Muscle of leg (tissue), 16 donors: ENCODE measurements around the gene TRAPPC2. TPM values are rescaled to one million over a fixed set of nuclear protein-coding genes. Genes with fewer than 3 reads are reported as not detected.

Experiments
- DNase-seq: peaks from one replicate; pipeline ENCODE4 v3.0.0; 2013
- H3K27ac ChIP-seq: one replicate; pipeline ENCODE4 v1.5.1; 2013; ENCODE audit warnings: mild to moderate bottlenecking, low read length, control low read depth
- H3K27me3 ChIP-seq: one replicate; pipeline ENCODE4 v1.6.1; 2013; ENCODE audit warnings: low read length; ENCODE audit not compliant: control insufficient read depth, insufficient read depth
- H3K36me3 ChIP-seq: one replicate; pipeline ENCODE4 v1.6.1; 2013; ENCODE audit warnings: low read length; ENCODE audit not compliant: control insufficient read depth, insufficient read depth
- H3K4me1 ChIP-seq: one replicate; pipeline ENCODE4 v1.6.1; 2013; ENCODE audit warnings: low read length; ENCODE audit not compliant: control insufficient read depth, insufficient read depth
- H3K4me3 ChIP-seq: one replicate; pipeline ENCODE4 v1.5.1; 2013; ENCODE audit warnings: low read length, control low read depth
- H3K9me3 ChIP-seq: replicated peaks from 2 replicates; pipeline ENCODE4 v1.6.1; 2013; ENCODE audit warnings: low read depth, low read length; ENCODE audit not compliant: control insufficient read depth
- WGBS: methylation state at CpG from one replicate; pipeline ENCODE4 v1.1.5; 2013; ENCODE audit warnings: missing lambda C conversion rate; ENCODE audit not compliant: insufficient coverage; 5-methylcytosine and 5-hydroxymethylcytosine counted together
- long read RNA-seq, 11 donors: transcript quantifications; one replicate each; lab custom pipeline, GENCODE V29; 2026
- polyA plus RNA-seq, 8 donors: library from polyadenylated mRNA; unstranded; fragments of 120-200 nt; gene quantifications; one replicate each; pipeline versions ENCODE4 v1.2.1 to v1.2.3, GENCODE V29; 2013; ENCODE audit warnings: inconsistent platforms in 1 of 8, low replicate concordance in 1 of 8; ENCODE audit not compliant: insufficient read length in 8 of 8, insufficient read depth in 1 of 8
- total RNA-seq: library from RNA; stranded (reverse); fragments of 120-200 nt; gene quantifications from one replicate; pipeline ENCODE4 v1.2.4, GENCODE V29; 2013

TRAPPC2 gene
- total RNA-seq (20.9 TPM), polyA plus RNA-seq (10 to 100 TPM in 5 of 8 donors, 1 to 10 TPM in 3; 8.1 to 13.1 (median 10.8) TPM)
- long read RNA-seq, donor 1, partial matches to known transcripts = 0 of 1 reads
- long read RNA-seq, donor 1, other reads (novel, unspliced or antisense) = 0 of 1 reads
- long read RNA-seq, donor 2 = 0 reads
- long read RNA-seq, donor 3, partial matches to known transcripts = 0 of 4 reads
- long read RNA-seq, donor 3, other reads (novel, unspliced or antisense) = 0 of 4 reads
- long read RNA-seq, donor 4, partial matches to known transcripts = 0 of 5 reads
- long read RNA-seq, donor 4, other reads (novel, unspliced or antisense) = 0 of 5 reads
- long read RNA-seq, donor 5, partial matches to known transcripts = 0 of 2 reads
- long read RNA-seq, donor 5, other reads (novel, unspliced or antisense) = 0 of 2 reads
- long read RNA-seq, donor 6, partial matches to known transcripts = 0 of 4 reads
- long read RNA-seq, donor 6, other reads (novel, unspliced or antisense) = 0 of 4 reads
- long read RNA-seq, donor 7, partial matches to known transcripts = 17 of 23 reads
- long read RNA-seq, donor 7, other reads (novel, unspliced or antisense) = 0 of 23 reads
- long read RNA-seq, donor 8, partial matches to known transcripts = 0 of 4 reads
- long read RNA-seq, donor 8, other reads (novel, unspliced or antisense) = 0 of 4 reads
- long read RNA-seq, donor 9 = 0 reads
- long read RNA-seq, donor 10, partial matches to known transcripts = 0 of 1 reads
- long read RNA-seq, donor 10, other reads (novel, unspliced or antisense) = 0 of 1 reads
- long read RNA-seq, donor 11, partial matches to known transcripts = 0 of 2 reads
- long read RNA-seq, donor 11, other reads (novel, unspliced or antisense) = 0 of 2 reads

DNA sequence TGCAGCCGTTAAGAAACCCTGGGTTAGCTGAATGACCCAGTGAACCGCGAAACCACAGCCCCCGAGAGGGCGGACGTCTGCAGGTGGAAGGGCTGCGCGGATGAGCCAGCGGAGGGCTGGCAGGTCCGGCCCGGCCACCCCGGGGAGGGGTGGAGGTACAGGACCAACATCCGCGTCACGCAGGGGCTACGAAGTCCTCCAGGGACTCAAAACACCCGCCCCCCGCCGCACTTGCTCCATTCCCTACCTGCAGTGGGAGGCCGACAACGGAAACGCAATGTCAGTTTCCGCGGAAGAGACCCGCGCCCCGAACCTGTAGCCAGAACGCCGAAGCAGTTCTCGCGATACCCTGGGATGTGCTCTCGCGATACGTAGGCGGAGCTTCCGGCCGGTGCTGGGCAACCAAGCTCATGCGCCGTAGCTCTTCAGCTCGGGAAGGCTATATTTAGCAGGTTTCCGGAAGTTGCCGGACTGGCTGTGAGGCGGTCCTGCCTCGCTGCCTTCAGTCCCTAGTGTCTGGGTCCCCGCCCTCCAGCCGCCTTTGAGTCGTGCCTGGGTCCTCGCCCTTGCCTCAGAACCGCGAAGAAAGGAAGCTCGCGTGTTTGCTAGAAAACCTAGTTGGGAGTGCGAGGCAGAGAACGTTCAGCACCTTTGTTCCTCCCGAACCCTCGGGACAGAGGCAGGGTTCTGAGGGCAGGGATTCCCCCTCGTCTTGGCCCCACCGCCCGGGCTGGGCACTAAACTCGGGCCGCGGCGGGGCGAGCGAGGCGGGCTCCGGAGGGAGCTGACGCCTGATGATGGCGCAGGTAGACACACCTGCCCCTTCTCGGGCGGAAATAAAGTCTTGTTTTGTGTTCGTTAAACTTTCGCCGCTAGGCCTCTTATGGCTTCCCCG, at the start of gene TRAPPC2, which contains the start of gene OFD1:
Gene TRAPPC2, minus strand, starts transcription at position 343 of the 895 bp plus-strand sequence. CDS start 14,657 bp downstream, outside the sequence.
Gene OFD1, plus strand, starts transcription at position 471 of the 895 bp plus-strand sequence. Its CDS starts 324 bp downstream, at position 795.
- Histone ChIP-seq H3K36me3 (peaks cover 3% of the 10 kb centered on the region), H3K9me3 (no peaks in the 10 kb centered on the region), H3K27me3 (peaks cover 15% of the 10 kb centered on the region), H3K4me3 (peak within 1 kb of the TSS; percentile 80), H3K27ac (peak within 1 kb of the TSS; percentile 95), H3K4me1 (no peaks in the 10 kb centered on the region)
- DNase-seq = peak; percentile 98
- under 1% methylated on average over 71 of the region's 75 CpGs for WGBS

DNA sequence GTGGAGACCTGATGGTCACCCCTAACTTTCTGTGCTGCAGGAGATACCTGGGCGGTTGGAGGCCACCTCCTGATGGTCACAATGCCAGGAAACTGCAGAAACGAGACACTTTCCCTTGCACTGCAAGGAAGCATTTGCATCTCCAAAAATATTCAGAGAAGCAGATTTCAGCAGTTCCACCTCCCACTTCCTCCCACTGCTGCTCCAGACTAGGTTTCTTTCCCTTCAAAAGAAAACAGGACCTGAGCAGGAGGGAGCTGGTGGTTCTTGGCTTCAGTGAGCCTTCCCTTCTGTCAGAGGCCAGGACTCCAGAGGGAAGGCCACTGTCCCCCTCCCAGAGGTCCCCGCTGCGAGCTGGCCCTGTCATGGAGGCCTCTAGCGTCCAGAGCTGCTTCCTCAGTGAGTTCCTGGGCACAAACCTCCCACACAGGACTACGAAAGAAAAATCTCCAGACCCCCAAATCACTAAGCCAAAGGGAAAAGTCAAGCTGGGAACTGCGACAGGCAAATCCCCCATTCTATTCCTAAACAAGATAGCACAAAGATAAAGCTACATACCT, 46.5 kb upstream of the TRAPPC2 start:
- Histone ChIP-seq H3K27ac (no peak overlapping the region), H3K36me3 (peaks cover 5% of the 10 kb centered on the region), H3K4me3 (no peak overlapping the region), H3K9me3 (no peaks in the 10 kb centered on the region), H3K27me3 (peaks cover 52% of the 10 kb centered on the region), H3K4me1 (no peaks in the 10 kb centered on the region)
- 81% methylated on average over 4 of the region's 7 CpGs for WGBS
- DNase-seq = no peak

DNA sequence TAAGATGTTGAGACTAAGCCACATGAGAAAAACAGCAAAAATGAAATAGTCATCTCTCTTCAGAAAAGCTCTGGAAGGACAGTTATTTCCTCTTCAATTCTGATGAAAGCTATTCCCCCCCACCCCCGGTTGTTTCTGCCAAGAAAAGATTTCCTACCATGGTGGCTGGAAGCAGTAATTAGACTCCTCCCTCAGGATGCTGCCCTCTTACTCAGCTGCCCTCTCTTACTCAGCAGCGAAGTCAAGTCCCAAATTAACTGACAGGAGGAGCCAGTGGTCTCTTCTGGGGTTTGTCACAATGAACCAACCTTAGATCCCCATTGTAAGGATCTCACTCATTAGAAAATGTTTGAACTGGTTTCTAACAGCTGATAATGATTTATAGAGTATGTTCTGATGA, 44.5 kb upstream of the TRAPPC2 start:
- WGBS = no CpG with 5 or more reads among the region's 2 CpGs
- peak; percentile 35 for DNase-seq
- Histone ChIP-seq H3K27me3 (peaks cover 42% of the 10 kb centered on the region), H3K9me3 (no peaks in the 10 kb centered on the region), H3K36me3 (peaks cover 18% of the 10 kb centered on the region), H3K27ac (no peak overlapping the region), H3K4me1 (no peaks in the 10 kb centered on the region), H3K4me3 (no peak overlapping the region)

DNA sequence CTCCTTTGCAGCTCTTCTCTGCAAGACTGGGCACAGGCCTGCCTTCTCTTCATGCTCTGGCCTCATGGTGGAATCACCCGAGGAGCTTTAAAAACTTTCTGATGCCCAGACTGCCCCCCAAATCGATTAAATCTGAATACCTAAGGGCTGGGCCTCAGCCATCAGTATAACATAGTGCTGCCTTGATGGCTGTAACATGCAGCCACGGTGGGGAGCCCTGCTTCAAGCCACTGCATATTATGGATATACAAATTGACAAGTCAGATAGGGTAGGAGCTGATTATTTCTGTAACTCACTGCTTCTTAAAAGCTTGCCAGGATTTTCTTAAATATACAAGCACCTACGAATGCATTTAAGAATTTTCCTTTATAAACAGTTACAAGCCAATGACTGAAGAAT, 42.0 kb upstream of the TRAPPC2 start:
- Histone ChIP-seq H3K4me1 (no peaks in the 10 kb centered on the region), H3K4me3 (no peak overlapping the region), H3K9me3 (no peaks in the 10 kb centered on the region), H3K27me3 (peaks cover 21% of the 10 kb centered on the region), H3K36me3 (peaks cover 21% of the 10 kb centered on the region), H3K27ac (no peak overlapping the region)
- no peak for DNase-seq
- 100% methylated on average over 1 of the region's 4 CpGs for WGBS

DNA sequence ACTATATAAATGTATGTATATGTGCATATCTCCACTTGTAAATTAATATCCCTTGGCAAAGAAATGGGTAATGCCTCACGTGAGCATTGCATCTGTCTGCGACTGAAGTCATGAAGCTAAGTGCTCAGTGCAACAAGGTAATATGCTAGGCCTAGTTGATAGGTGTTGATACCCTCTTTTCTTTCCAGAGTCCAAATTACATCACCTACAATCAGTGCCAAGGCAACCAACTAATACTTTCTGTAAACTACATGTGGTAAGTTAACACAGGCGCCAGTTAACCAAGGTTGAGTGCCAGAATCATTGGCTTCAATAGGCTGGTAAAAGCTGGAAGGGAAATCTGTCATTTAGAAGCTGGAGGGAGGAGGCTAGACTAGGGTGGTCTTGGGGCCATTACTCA, 41.4 kb upstream of the TRAPPC2 start:
- no CpG with 5 or more reads among the region's 3 CpGs for WGBS
- Histone ChIP-seq H3K36me3 (peaks cover 21% of the 10 kb centered on the region), H3K4me1 (no peaks in the 10 kb centered on the region), H3K27me3 (peaks cover 18% of the 10 kb centered on the region), H3K4me3 (no peak overlapping the region), H3K9me3 (no peaks in the 10 kb centered on the region), H3K27ac (no peak overlapping the region)
- DNase-seq = no peak

DNA sequence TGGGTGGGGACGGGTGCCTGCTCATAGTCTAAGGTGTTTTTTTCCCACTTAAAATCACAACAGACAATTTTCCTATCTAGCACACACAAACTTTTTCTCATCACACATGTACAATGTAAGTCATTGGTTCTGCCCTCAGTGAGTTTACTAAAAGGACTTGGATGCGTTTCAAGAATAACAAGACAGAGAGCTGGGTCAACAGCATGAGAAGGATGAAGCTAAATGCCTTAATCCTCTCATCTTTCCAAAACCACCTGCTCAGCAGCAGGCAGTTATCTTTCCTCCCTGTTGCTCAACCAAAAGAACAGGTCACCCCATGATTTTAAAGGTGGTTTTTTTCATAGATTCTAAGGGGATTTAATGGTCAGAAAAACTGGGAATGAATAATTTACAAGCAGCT, 40.3 kb upstream of the TRAPPC2 start:
- 100% methylated on average over 1 of the region's 2 CpGs for WGBS
- Histone ChIP-seq H3K27me3 (peaks cover 11% of the 10 kb centered on the region), H3K36me3 (peaks cover 26% of the 10 kb centered on the region), H3K4me1 (no peaks in the 10 kb centered on the region), H3K9me3 (no peaks in the 10 kb centered on the region), H3K4me3 (no peak overlapping the region), H3K27ac (no peak overlapping the region)
- DNase-seq = no peak

DNA sequence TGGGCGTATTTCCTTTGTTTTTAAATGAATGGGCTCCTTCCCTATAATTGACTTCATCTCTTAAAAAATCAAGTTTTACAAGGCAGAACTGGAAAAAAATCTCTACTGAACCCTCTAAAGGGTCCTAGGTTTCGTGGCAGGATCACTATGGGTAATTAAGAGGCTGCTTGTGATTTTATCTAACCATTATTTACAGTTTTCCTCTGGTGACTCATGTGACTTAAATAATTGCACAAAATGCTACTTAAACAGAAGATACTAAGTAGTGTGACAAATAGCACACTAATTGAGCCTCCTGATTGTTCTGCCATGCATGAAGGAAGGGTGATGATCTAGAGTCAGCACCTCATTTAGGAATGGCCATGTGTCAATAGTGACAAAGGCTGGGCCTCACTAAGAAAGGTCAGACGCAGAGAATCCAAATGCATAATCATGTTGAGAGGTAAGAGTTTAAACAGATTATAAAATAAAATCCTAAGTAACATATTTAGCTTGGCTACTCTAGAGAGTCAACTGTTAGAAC, 35.7 kb upstream of the TRAPPC2 start:
- H3K27me3 ChIP-seq = peaks cover 10% of the 10 kb centered on the region
- WGBS = no CpG with 5 or more reads among the region's 3 CpGs
- no peak for DNase-seq
- H3K9me3 ChIP-seq = no peaks in the 10 kb centered on the region
- no peak overlapping the region for H3K4me3 ChIP-seq
- H3K4me1 ChIP-seq = peaks cover under 1% of the 10 kb centered on the region
- no peak overlapping the region for H3K27ac ChIP-seq
- H3K36me3 ChIP-seq = peaks cover 29% of the 10 kb centered on the region

DNA sequence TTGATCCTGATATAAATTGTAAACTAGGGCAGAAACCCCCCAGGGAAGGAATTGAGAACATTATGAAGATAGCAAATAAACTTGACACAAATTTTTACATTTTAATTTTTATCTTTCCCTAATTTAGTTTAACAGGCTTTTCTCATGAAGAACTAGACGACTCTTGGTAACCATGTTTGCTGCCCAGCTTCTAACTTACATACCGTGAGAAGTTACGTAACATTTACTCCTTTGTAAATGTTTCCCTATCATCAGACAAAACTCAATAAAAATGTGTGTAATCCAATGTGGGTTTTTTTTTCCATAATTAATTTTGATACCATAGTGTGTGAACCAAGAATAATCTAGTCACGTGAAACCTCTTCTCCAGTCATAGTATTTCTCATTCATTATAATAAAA, 34.5 kb upstream of the TRAPPC2 start:
- Histone ChIP-seq H3K4me1 (peaks cover 9% of the 10 kb centered on the region), H3K27me3 (peaks cover 13% of the 10 kb centered on the region), H3K27ac (no peak overlapping the region), H3K4me3 (no peak overlapping the region), H3K9me3 (no peaks in the 10 kb centered on the region), H3K36me3 (peaks cover 26% of the 10 kb centered on the region)
- WGBS = 40% methylated on average over 1 of the region's 4 CpGs
- no peak for DNase-seq

DNA sequence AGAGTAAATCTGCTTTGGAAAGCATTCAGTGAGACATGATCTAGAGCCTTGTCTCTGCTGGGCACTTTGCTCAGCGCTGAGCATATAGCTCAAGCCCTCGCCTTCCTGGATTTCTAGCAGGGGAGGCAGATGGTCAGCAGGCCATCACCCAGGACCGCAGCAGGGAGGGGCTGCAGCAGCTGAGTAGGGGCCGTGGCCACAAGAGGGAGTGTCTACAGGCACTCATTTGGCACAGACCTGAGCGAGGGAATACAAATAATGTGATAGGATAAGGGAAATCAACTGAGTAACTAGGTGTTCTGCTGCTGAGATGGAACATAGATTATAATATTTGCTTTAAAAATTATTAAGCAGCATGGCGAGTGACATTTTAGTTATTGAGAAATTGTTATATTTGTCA, 30.3 kb upstream of the TRAPPC2 start:
- peaks cover 31% of the 10 kb centered on the region for H3K36me3 ChIP-seq
- 50% methylated on average over 5 of the region's 6 CpGs for WGBS
- no peak overlapping the region for H3K4me3 ChIP-seq
- DNase-seq = peak; percentile 65
- H3K4me1 ChIP-seq = peaks cover 14% of the 10 kb centered on the region
- H3K9me3 ChIP-seq = no peaks in the 10 kb centered on the region
- peaks cover 13% of the 10 kb centered on the region for H3K27me3 ChIP-seq
- H3K27ac ChIP-seq = peak overlapping the region; percentile 69
